GM18520 (cell line): ENCODE results near the gene BAMBI.

Experiments used
- ATAC-seq: cut with Tn5 transposase; IDR thresholded peaks from one replicate; pipeline ENCODE4 v1.9.1; 2021; ENCODE audit not compliant: unreplicated experiment

The BAMBI gene

GRCh38 chr10:28674782-28675181, 2.5 kb upstream of the BAMBI start:
- ATAC-seq, result no peak

GRCh38 chr10:28676326-28676967, 874 bp upstream of the BAMBI start:
- ATAC-seq, result no peak

DNA sequence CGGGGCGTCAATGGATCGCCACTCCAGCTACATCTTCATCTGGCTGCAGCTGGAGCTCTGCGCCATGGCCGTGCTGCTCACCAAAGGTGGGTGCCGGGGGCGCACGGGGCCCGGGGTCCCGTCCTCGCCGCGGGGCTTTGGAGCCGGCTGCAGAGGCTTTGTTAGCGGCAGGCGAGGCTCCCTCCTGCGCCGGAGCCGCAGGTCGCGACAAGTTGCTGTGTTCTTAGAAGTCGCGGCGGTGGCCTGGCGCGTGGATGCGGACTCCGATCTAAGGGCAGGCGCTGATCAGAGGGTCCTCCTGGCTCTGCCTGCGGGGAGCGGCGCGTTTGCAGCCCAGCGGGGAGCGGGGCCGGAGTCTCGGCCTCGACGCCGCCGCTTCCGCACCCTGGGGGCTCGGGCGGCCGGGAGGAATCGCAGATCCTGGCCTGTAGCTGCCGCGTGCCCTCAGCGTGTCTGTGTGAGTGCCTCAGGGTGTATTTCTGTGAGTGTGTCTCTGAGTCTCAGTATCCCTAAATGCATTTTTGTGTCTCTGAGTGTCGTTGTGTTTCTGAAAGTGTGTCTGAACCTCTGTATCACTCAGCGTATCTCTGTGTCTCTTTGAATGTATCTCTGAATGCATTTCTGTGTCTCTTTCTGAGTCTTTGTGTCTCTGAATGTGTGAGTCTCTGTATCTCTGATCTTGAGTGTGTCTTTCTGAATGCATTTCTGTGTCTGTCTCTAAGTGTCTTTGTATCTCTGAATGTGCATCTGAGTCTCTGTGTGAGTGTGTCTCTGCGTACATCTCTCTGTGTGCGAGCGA, 766 bp downstream of the BAMBI start:
- ATAC-seq, result no peak

DNA sequence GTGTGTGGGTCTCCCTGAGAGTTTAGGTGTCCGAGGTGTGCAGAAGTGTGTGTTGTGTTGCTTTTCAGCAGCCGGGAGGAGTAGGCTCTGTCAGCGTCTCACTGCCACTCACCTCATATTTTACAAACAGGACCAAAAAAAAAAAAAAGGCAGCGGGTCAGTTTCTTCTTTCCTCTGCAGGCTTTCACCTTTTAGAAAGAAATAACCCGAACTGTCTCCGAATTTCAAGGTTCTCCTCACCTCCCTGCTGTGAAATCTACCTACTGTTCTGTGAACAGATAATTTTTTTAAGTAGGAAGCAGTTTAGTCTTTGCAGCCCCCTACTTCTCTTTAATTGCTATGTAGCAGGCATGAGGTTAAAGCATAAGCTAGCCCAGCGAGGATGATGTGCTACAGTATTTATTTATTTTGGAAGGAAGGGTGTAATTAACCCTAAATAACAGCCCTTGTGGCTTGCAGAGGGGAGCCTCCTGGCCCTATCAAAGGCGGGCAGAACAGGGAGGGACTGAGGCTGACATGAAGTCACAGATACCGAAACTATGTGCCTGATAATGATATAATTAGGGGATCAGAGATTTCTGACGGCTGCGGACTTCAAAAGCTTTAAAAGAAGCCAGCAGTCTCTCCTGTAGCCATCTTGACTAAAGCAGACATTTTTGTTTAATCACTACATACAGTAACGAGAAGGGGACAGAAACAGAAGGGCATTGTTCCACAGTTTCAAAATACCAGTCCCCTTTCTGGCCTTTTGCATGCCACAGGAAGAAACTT, 1.6 kb downstream of the BAMBI start:
- ATAC-seq, result no peak

DNA sequence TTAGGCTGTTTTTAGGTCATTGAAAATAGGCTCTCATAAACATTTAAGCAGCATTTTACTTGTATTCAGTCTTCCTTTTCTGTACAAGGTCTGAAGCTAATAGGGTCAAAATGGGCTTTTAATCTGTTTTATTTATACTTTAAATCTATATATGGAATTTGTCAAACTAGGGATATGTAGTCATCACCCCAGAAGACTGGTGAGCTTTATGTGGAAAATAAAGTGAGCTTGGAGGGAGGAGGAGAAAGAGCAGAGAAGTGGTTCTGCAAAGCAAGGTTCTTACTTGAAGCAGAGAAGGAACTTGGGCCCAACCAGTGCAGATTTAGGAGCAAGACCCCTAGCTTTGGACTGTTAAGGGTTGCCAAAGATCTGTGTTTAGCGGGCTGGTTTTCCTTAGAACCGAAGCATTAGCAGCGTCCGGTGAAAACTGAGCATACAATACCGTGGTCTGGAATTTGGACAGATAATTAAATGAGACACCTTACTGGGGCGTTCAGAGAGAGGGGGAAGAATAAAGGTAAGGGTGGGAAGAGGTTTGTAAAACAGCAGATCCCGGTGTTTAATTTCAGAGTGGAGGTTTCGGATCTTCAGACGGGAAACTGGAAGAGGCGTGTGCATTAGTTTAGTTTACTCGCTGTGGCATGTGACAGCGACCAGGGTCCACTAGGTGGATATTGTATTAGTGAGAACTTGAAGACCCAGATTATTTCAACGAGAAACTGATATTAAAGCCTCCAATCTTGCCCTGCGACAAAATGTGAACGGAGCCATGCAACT, 2.4 kb downstream of the BAMBI start:
- ATAC-seq, result no peak

- no peak for ATAC-seq
Observed at GRCh38 chr10:28680358-28680752, 3.0 kb downstream of the BAMBI start.

DNA sequence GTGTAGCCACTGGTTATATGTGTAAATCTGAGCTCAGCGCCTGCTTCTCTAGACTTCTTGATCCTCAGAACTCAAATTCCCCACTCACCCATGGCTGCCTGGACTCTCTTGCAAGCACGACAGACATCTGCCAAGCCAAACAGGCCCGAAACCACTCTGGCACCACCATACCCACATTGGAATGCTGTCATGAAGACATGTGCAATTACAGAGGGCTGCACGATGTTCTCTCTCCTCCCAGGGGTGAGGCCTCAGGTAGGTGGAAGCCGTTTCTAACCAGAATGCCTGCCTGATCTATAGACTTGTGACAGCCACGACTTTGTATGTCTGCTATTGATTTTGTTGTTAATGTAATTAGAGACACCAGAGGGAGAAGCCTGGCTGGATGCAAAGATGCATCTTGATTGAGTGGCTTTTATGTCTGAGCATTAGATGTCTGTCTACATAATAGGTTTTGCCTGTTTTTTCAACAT, 4.0 kb downstream of the BAMBI start:
- ATAC-seq, result no peak

GRCh38 chr10:28681928-28682750, 4.8 kb downstream of the BAMBI start:
- no peak for ATAC-seq

DNA sequence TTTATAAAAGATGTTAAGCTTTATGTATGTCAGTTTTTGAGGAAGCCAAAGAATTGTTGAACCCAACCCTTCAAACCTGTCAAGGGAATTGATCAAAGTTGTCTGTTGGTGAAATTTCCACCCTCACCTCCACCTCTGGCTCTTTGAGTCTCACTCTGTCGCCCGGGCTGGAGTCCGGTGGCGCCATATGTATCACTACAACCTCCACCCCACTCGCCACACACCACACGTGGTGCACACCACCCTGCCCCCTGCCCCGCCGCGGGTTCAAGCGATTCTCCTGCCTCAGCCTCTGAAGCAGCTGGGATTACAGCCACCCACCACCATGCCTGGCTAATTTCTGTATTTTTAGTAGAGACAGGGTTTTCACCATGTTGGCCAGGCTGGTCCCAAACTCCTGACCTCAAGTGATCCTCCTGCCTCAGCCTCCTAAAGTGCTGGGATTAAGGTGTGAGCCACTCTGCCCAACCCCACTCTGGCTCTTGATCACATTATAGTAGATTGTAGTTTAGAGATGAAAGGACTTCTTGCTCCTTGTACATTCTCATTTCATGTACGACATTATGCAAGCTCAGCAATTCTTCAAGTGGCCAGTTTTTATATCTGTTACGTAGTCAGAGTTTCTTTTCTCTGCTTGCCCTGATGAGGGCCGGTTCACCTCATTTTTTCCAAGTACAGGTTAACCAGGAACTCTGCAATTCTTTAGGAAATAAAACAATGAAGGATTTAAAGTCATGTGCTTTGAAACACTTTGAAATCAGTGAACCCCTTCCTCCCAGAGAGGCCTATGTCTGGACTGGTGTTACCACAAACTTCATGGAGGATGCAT, 7.0 kb downstream of the BAMBI start:
- ATAC-seq, result no peak

DNA sequence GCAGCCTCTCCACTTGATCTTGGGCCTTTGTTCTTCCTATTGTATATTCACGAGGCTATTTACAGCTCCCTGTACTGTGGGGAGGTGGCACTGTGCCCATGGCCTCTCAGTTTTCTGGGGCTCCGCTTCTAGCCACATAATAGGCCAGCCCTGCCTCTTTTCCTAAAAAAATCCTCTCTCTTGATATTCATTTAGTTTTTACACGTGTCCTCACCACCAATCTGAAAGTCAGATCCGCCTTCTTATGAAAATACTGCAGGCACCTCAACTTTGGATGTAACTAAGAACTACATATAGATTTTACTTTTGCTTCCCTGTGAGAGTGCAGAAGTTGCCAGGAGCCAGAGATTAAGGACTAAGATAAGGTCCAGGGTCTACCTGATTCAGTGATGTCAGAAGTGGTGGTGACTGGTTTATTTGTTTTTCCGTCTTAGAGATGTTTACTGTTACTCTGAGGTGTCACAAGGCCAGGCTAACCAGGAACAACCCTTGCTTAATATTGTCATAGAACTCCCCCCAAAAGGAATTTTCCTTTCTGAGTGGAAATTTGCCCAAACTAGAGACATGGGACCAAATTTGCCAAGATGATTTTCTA, 7.8 kb downstream of the BAMBI start:
- no peak for ATAC-seq

GRCh38 chr10:28685717-28686116, 8.4 kb downstream of the BAMBI start:
- ATAC-seq, result no peak

- ATAC-seq, result no peak
Observed at GRCh38 chr10:28686835-28687682, 9.7 kb downstream of the BAMBI start.

- no peak for ATAC-seq
Observed at GRCh38 chr10:28687683-28688001, 10.3 kb downstream of the BAMBI start.

GRCh38 chr10:28690545-28690944, 13.2 kb downstream of the BAMBI start:
- ATAC-seq, result no peak

DNA sequence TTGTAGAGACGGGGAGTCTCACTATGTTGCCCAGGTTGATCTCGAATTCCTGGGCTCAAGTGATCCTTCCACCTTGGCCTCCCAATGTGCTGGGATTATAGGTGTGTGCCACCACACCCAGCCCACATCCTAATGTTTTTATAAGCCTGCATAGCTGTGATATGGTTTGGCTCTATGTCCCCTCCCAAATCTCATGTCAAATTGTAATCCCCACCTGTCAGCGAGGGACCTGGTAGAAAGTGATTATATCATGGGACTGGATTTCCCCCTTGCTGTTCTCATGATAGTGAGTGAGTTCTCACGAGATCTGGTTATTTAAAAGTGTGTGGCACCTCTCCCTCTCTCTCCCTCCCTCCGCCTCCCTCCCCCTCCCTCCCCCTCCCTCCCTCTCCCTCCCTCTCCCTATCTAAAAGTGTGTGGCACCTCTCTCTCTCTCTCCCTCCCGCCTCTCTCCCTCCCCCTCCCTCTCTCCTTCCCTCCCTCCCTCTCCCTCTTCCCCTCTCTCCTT, 13.9 kb downstream of the BAMBI start:
- no peak for ATAC-seq

DNA sequence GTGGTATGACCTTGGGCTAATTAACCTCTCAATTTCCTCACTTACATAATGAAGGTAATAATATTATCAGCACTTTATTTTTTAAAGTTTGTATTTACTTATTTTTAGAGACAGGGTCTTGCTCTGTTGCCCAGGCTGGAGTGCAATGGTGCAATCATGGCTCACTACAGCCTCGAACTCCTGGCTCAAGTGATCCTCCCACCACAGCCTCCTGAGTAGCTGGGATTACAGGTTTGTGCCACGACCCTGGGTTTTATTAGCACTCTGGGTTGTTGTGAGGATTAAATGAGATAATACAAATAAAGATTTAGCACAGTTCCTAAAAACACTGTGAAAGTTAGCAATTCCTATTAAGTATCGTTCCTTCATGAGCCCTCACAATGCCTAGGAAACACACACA, 14.7 kb downstream of the BAMBI start:
- ATAC-seq, result no peak

DNA sequence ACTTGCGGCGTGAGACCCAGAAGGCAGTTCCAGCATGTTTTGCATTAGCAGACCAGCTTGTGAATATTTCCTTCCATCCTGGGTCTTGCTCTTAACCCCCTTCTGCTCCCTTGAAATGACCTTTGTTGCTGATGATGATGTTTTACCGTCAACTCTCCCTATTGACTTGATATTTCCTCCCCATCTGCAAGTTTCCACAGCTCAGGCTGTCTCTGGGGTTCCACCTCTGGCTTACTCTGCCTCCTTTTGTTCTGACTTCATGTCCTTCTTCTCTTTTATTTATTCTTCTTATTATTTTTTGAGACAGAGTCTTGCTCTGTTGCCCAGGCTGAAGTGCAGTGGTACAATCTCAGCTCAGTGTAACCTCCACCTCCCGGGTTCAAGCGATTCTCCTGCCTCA, 17.2 kb downstream of the BAMBI start:
- no peak for ATAC-seq

DNA sequence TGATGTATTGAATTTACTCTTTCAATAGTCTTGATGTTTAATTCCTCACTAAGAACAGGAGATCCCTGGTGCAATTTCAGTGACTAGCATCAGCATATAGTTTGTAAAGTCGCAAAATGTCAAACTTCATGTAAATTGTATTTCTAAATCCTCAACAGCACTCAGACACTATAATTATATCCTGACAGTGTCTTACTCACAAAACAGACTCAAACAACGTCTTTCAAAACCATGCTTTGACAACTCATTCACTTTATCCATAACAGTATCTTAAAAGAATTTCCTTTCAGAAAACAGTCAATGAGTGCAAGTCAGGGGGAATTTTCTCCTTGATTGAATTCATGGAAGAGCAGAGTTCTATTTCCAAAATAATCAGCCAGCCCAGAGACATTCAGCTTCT, 20.8 kb downstream of the BAMBI start:
- ATAC-seq, result no peak
